ENCODE measurements around the gene NT5DC1. TPM values are rescaled to one million over a fixed set of nuclear protein-coding genes. Genes with fewer than 3 reads are reported as not detected.

Gene NT5DC1
- total RNA-seq, 1 donor from 2014 or later = 29.7 TPM

DNA sequence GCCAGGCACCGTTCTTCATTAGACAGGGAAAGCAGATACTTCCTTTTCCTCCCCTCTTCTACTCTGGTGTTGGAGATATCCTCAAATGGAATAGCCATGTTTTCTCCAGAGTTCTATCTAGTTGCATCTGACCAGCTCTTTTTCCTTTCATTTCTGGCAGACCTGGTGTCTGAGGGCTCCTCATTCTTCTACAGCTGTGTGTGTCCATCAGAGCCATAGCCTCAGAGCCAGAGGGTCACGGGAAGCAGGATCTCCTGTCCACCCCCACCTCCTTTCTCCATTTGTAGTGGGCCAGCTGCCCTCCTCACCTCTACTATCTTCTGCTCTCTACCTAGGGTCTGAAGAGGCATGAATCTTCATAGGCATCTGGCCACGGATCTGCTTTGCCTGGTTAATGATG lies 96.2 kb downstream of the NT5DC1 start:
- H3K9ac ChIP-seq (ENCODE audit: low read length) = no peak overlapping the region
- no peak overlapping the region for H3K4me2 ChIP-seq (ENCODE audit: low read length)
- H3K27ac ChIP-seq (ENCODE audit: low read depth, low read length) = no peak overlapping the region
- FAIRE-seq (no peak), DNase-seq (ENCODE audit: low read depth) (no peak)
- Mint-ChIP-seq H3K27ac (ENCODE audit: unreplicated experiment) (no peak overlapping the region), H3K9me3 (ENCODE audit: unreplicated experiment) (no peaks in the 10 kb centered on the region), H3K4me3 (ENCODE audit: unreplicated experiment) (no peak overlapping the region), H3K4me1 (ENCODE audit: low read depth, unreplicated experiment) (peaks cover 23% of the 10 kb centered on the region), H3K36me3 (ENCODE audit: low read depth, unreplicated experiment) (peaks cover 3% of the 10 kb centered on the region), H3K27me3 (ENCODE audit: low read depth, unreplicated experiment) (no peaks in the 10 kb centered on the region)
- H2AFZ ChIP-seq (ENCODE audit: low read depth, low read length) = no peak overlapping the region
- TF ChIP-seq, protein P1, sequence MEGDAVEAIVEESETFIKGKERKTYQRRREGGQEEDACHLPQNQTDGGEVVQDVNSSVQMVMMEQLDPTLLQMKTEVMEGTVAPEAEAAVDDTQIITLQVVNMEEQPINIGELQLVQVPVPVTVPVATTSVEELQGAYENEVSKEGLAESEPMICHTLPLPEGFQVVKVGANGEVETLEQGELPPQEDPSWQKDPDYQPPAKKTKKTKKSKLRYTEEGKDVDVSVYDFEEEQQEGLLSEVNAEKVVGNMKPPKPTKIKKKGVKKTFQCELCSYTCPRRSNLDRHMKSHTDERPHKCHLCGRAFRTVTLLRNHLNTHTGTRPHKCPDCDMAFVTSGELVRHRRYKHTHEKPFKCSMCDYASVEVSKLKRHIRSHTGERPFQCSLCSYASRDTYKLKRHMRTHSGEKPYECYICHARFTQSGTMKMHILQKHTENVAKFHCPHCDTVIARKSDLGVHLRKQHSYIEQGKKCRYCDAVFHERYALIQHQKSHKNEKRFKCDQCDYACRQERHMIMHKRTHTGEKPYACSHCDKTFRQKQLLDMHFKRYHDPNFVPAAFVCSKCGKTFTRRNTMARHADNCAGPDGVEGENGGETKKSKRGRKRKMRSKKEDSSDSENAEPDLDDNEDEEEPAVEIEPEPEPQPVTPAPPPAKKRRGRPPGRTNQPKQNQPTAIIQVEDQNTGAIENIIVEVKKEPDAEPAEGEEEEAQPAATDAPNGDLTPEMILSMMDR (IDR thresholded peaks at IDR 0.05; ENCODE audit: insufficient read depth, low read depth, low read length) = no peak
- no peak for TF ChIP-seq EZH2 (IDR thresholded peaks at IDR 0.05; ENCODE audit: insufficient read depth, low read length)
- no peaks in the 10 kb centered on the region for H4K20me1 ChIP-seq (ENCODE audit: insufficient read depth, low read length)
- H3K36me3 ChIP-seq (ENCODE audit: insufficient read depth, low read length) = no peaks in the 10 kb centered on the region
- H3K9me3 ChIP-seq (ENCODE audit: insufficient read depth, low read depth, low read length) = no peaks in the 10 kb centered on the region
- H3K4me3 ChIP-seq (ENCODE audit: insufficient read depth, low read depth, low read length) = no peak overlapping the region
- no peaks in the 10 kb centered on the region for H3K4me1 ChIP-seq (ENCODE audit: insufficient read depth, low read length)
- no peaks in the 10 kb centered on the region for H3K79me2 ChIP-seq (ENCODE audit: insufficient read depth, low read length)
- no peaks in the 10 kb centered on the region for H3K27me3 ChIP-seq (ENCODE audit: insufficient read depth, low read length)

DNA sequence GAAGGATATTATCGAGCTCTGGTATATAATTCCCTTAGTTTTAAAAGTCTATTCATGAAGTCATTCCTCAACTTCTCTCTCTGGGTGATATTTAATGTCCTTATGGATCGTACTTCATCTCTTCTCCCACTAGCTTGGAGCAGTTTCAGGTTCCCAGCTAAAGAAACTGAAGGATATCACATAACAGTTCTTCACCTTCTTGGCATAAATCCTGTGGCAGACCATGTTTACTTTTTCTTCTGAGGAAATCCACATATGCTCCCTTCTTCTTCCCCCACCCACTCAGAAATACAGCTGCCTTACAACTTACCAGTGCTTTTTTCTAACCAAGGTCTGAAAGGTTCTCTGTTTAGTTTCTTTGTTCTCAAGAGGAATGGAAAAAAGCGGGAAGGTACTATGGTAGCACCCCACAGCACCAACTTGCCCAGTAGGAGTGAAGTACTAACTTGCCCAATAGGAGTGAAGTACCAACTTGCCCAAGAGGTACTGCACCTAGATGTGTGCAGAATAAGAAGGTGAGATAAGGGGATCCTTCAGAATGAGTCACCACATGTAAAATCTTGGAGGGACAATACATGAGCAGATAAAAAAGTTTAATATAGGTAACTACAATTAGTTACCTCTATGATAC lies 100.1 kb downstream of the NT5DC1 start:
- Histone ChIP-seq H3K36me3 (ENCODE audit: insufficient read depth, low read length) (no peaks in the 10 kb centered on the region), H2AFZ (ENCODE audit: low read depth, low read length) (no peak overlapping the region), H3K4me3 (ENCODE audit: insufficient read depth, low read depth, low read length) (no peak overlapping the region), H3K4me1 (ENCODE audit: insufficient read depth, low read length) (no peaks in the 10 kb centered on the region), H3K79me2 (ENCODE audit: insufficient read depth, low read length) (no peaks in the 10 kb centered on the region), H3K9ac (ENCODE audit: low read length) (no peak overlapping the region), H3K9me3 (ENCODE audit: insufficient read depth, low read depth, low read length) (no peaks in the 10 kb centered on the region), H3K27ac (ENCODE audit: low read depth, low read length) (no peak overlapping the region), H3K4me2 (ENCODE audit: low read length) (no peak overlapping the region), H4K20me1 (ENCODE audit: insufficient read depth, low read length) (no peaks in the 10 kb centered on the region), H3K27me3 (ENCODE audit: insufficient read depth, low read length) (no peaks in the 10 kb centered on the region)
- FAIRE-seq = no peak
- peak; percentile 55 for DNase-seq (ENCODE audit: low read depth)
- Mint-ChIP-seq H3K27me3 (ENCODE audit: low read depth, unreplicated experiment) (no peaks in the 10 kb centered on the region), H3K9me3 (ENCODE audit: unreplicated experiment) (no peaks in the 10 kb centered on the region), H3K4me3 (ENCODE audit: unreplicated experiment) (no peak overlapping the region), H3K4me1 (ENCODE audit: low read depth, unreplicated experiment) (peaks cover 33% of the 10 kb centered on the region), H3K27ac (ENCODE audit: unreplicated experiment) (no peak overlapping the region), H3K36me3 (ENCODE audit: low read depth, unreplicated experiment) (peaks cover 4% of the 10 kb centered on the region)
- TF ChIP-seq, protein P1 (IDR thresholded peaks at IDR 0.05; ENCODE audit: insufficient read depth, low read depth, low read length) = no peak
- no peak for TF ChIP-seq EZH2 (IDR thresholded peaks at IDR 0.05; ENCODE audit: insufficient read depth, low read length)

DNA sequence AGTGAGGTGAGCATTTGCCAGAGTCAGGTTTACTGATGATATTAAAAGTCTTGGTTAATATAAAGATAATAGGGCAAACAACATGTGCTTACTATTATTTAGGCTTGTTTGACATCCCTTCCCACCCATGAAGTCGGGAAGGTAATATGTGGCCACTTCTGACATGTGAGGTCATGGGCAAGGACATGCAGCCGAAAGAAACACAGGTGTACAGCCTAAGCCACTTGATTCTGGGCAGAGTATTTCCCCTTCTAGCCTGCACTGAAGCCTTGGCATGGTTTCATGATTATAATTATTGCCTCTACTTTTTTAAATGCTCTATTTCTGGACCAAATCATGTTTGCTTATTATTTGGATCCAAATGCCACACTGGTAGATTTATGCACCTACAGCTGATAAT lies 100.9 kb downstream of the NT5DC1 start:
- no peaks in the 10 kb centered on the region for H3K9me3 Mint-ChIP-seq (ENCODE audit: unreplicated experiment)
- Histone ChIP-seq H3K4me2 (ENCODE audit: low read length) (no peak overlapping the region), H3K4me3 (ENCODE audit: insufficient read depth, low read depth, low read length) (no peak overlapping the region), H2AFZ (ENCODE audit: low read depth, low read length) (no peak overlapping the region), H4K20me1 (ENCODE audit: insufficient read depth, low read length) (no peaks in the 10 kb centered on the region), H3K9ac (ENCODE audit: low read length) (no peak overlapping the region), H3K4me1 (ENCODE audit: insufficient read depth, low read length) (no peaks in the 10 kb centered on the region), H3K27me3 (ENCODE audit: insufficient read depth, low read length) (no peaks in the 10 kb centered on the region), H3K9me3 (ENCODE audit: insufficient read depth, low read depth, low read length) (no peaks in the 10 kb centered on the region), H3K79me2 (ENCODE audit: insufficient read depth, low read length) (no peaks in the 10 kb centered on the region), H3K36me3 (ENCODE audit: insufficient read depth, low read length) (no peaks in the 10 kb centered on the region), H3K27ac (ENCODE audit: low read depth, low read length) (no peak overlapping the region)
- no peak overlapping the region for H3K4me3 Mint-ChIP-seq (ENCODE audit: unreplicated experiment)
- TF ChIP-seq, protein P1 (IDR thresholded peaks at IDR 0.05; ENCODE audit: insufficient read depth, low read depth, low read length) = no peak
- TF ChIP-seq EZH2 (IDR thresholded peaks at IDR 0.05; ENCODE audit: insufficient read depth, low read length) = no peak
- peaks cover 36% of the 10 kb centered on the region for H3K4me1 Mint-ChIP-seq (ENCODE audit: low read depth, unreplicated experiment)
- DNase-seq (ENCODE audit: low read depth) (no peak), FAIRE-seq (no peak)
- peaks cover 4% of the 10 kb centered on the region for H3K36me3 Mint-ChIP-seq (ENCODE audit: low read depth, unreplicated experiment)
- no peak overlapping the region for H3K27ac Mint-ChIP-seq (ENCODE audit: unreplicated experiment)
- H3K27me3 Mint-ChIP-seq (ENCODE audit: low read depth, unreplicated experiment) = no peaks in the 10 kb centered on the region

Measured in astrocyte (in vitro differentiated cells and primary cell).